ENCODE data around the gene ZBTB20. TPM values are rescaled to one million over a fixed set of nuclear protein-coding genes. Genes with fewer than 3 reads are reported as not detected.

The ZBTB20 gene
- total RNA-seq, 1 experiment from 2014 or later = 10.7 TPM

- no peak overlapping the region for H3K4me3 Mint-ChIP-seq (ENCODE audit: unreplicated experiment)
- H3K36me3 Mint-ChIP-seq (ENCODE audit: insufficient read depth, unreplicated experiment) = no peaks in the 10 kb centered on the region
- intact Hi-C loops (cut with micrococcal nuclease) = no loop called here
- no TSS peak for BruUV-seq (replicated peaks)
- no peak for DNase-seq (ENCODE audit: unreplicated experiment)
- no peaks in the 10 kb centered on the region for H3K27me3 Mint-ChIP-seq (ENCODE audit: insufficient read depth, unreplicated experiment)
- H3K27ac Mint-ChIP-seq (ENCODE audit: low read depth, unreplicated experiment) = no peak overlapping the region
- no peaks in the 10 kb centered on the region for H3K9me3 Mint-ChIP-seq (ENCODE audit: unreplicated experiment)
- ChIA-PET CTCF (interaction anchor here (0.6 to 0.7 kb wide), 2 partner anchors 88 to 1335 kb away, joined by 3 to 4 read pairs; no protein-coding TSS in a partner anchor), POLR2A (no interaction called here)
- no peaks in the 10 kb centered on the region for H3K4me1 Mint-ChIP-seq (ENCODE audit: insufficient read depth, unreplicated experiment)
- TF ChIP-seq CTCF (IDR thresholded peaks at IDR 0.05; ENCODE audit: unreplicated experiment) = no peak
These were observed 546.5 kb downstream of the ZBTB20 start for GRCh38 chr3:114600571-114600970.

GRCh38 chr3:114597871-114598270 is 549.2 kb downstream of the ZBTB20 start:
- CTCF ChIA-PET = interaction anchor here (0.6 kb wide), 1 partner anchor 53 kb away, joined by 4 read pairs; no protein-coding TSS in a partner anchor
- H3K4me1 Mint-ChIP-seq (ENCODE audit: insufficient read depth, unreplicated experiment) = no peaks in the 10 kb centered on the region
- BruUV-seq (replicated peaks) = no TSS peak
- intact Hi-C loops (cut with micrococcal nuclease) = no loop called here
- no peaks in the 10 kb centered on the region for H3K9me3 Mint-ChIP-seq (ENCODE audit: unreplicated experiment)
- no peak overlapping the region for H3K27ac Mint-ChIP-seq (ENCODE audit: low read depth, unreplicated experiment)
- no peaks in the 10 kb centered on the region for H3K27me3 Mint-ChIP-seq (ENCODE audit: insufficient read depth, unreplicated experiment)
- no peak for TF ChIP-seq CTCF (IDR thresholded peaks at IDR 0.05; ENCODE audit: unreplicated experiment)
- no peaks in the 10 kb centered on the region for H3K36me3 Mint-ChIP-seq (ENCODE audit: insufficient read depth, unreplicated experiment)
- no peak overlapping the region for H3K4me3 Mint-ChIP-seq (ENCODE audit: unreplicated experiment)
- DNase-seq (ENCODE audit: unreplicated experiment) = no peak
- POLR2A ChIA-PET = no interaction called here

- DNase-seq (ENCODE audit: unreplicated experiment) = peak; percentile 8
- H3K27ac Mint-ChIP-seq (ENCODE audit: low read depth, unreplicated experiment) = no peak overlapping the region
- ChIA-PET CTCF (interaction anchor here (0.7 kb wide), 1 partner anchor 14 kb away, joined by 3 read pairs; no protein-coding TSS in a partner anchor), POLR2A (no interaction called here)
- TF ChIP-seq CTCF (IDR thresholded peaks at IDR 0.05; ENCODE audit: unreplicated experiment) = no peak
- no peaks in the 10 kb centered on the region for H3K36me3 Mint-ChIP-seq (ENCODE audit: insufficient read depth, unreplicated experiment)
- no peaks in the 10 kb centered on the region for H3K4me1 Mint-ChIP-seq (ENCODE audit: insufficient read depth, unreplicated experiment)
- intact Hi-C loops (cut with micrococcal nuclease) = no loop called here
- H3K4me3 Mint-ChIP-seq (ENCODE audit: unreplicated experiment) = no peak overlapping the region
- H3K27me3 Mint-ChIP-seq (ENCODE audit: insufficient read depth, unreplicated experiment) = no peaks in the 10 kb centered on the region
- no TSS peak for BruUV-seq (replicated peaks)
- H3K9me3 Mint-ChIP-seq (ENCODE audit: unreplicated experiment) = no peaks in the 10 kb centered on the region
These were observed 550.1 kb downstream of the ZBTB20 start for GRCh38 chr3:114597012-114597411.

GRCh38 chr3:114596147-114596546 is 550.9 kb downstream of the ZBTB20 start:
- no peak for DNase-seq (ENCODE audit: unreplicated experiment)
- no peak for TF ChIP-seq CTCF (IDR thresholded peaks at IDR 0.05; ENCODE audit: unreplicated experiment)
- CTCF ChIA-PET = interaction anchor here (0.7 kb wide), 1 partner anchor 15 kb away, joined by 3 read pairs; no protein-coding TSS in a partner anchor
- Mint-ChIP-seq H3K36me3 (ENCODE audit: insufficient read depth, unreplicated experiment) (no peaks in the 10 kb centered on the region), H3K27ac (ENCODE audit: low read depth, unreplicated experiment) (no peak overlapping the region), H3K9me3 (ENCODE audit: unreplicated experiment) (no peaks in the 10 kb centered on the region), H3K27me3 (ENCODE audit: insufficient read depth, unreplicated experiment) (no peaks in the 10 kb centered on the region), H3K4me1 (ENCODE audit: insufficient read depth, unreplicated experiment) (no peaks in the 10 kb centered on the region), H3K4me3 (ENCODE audit: unreplicated experiment) (no peak overlapping the region)
- POLR2A ChIA-PET = no interaction called here
- intact Hi-C loops (cut with micrococcal nuclease) = no loop called here
- BruUV-seq (replicated peaks) = no TSS peak

Measured in MCF 10A (cell line).